ENCODE measurements around the gene SH3BP4.

SH3BP4 gene

GRCh38 chr2:234940527-234940926 lies 11.3 kb upstream of the SH3BP4 start:
- Histone ChIP-seq H3K27me3 (replicated peaks; ENCODE audit: control insufficient read depth, insufficient read depth, low read length, poor library complexity, severe bottlenecking) (no peaks in the 10 kb centered on the region), H3K27ac (ENCODE audit: insufficient read depth, low read length, poor library complexity, severe bottlenecking) (no peak overlapping the region), H3K36me3 (ENCODE audit: control insufficient read depth, insufficient read depth, low read length) (no peaks in the 10 kb centered on the region), H3K4me3 (ENCODE audit: insufficient read depth, low read depth, low read length, poor library complexity, severe bottlenecking) (no peak overlapping the region), H3K4me1 (ENCODE audit: control insufficient read depth, insufficient read depth, low read length, poor library complexity, severe bottlenecking) (no peaks in the 10 kb centered on the region), H3K9me3 (ENCODE audit: control insufficient read depth, low read length) (no peaks in the 10 kb centered on the region)
- DNase-seq, result no peak

DNA sequence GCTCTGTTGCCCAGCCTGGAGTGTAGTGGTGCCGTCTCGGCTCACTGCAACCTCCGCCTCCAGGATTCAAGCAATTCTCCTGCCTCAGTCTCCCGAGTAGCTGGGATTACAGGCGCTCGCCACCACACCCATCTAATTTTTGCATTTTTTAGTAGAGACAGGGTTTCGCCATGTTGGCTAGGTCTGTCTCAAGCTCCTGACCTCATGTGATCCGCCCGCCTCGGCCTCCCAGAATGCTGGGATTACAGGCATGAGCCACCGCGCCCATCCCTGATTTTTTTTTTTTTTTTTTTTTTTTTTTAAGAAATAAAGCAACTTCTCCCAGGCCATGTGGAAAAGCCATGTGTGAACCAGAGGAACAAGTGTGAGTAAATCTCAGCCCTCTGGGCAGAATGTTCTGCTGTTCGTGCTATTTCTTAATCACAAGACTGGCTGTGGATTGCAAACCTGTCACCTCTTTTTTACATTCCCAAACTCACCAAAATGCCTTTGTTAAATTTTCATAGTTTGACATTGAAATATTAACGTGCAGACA lies 6.4 kb upstream of the SH3BP4 start:
- no peak for DNase-seq
- no peaks in the 10 kb centered on the region for H3K9me3 ChIP-seq (ENCODE audit: control insufficient read depth, low read length)

DNA sequence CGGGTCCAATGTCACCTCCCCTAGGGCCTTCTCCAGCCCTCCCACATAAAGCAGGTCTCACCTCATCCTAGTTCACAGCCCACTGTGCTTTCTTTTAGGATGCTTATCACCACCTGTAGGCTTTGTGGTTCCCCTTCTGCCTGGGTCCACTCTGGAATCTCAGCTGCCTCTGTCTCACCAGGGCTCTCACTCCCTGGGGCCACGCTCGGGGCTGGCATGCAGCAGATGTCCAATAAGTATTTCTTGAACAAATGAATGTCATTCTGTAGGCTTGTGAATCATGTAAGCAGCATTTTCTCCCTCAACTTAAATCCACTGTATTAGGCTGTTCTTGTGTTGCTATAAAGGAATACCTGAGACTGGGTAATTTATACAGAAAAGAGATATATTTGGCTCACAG lies 4.3 kb upstream of the SH3BP4 start:
- Histone ChIP-seq H3K4me3 (ENCODE audit: insufficient read depth, low read depth, low read length, poor library complexity, severe bottlenecking) (no peak overlapping the region), H3K9me3 (ENCODE audit: control insufficient read depth, low read length) (no peaks in the 10 kb centered on the region), H3K4me1 (ENCODE audit: control insufficient read depth, insufficient read depth, low read length, poor library complexity, severe bottlenecking) (peaks cover 7% of the 10 kb centered on the region), H3K27ac (ENCODE audit: insufficient read depth, low read length, poor library complexity, severe bottlenecking) (no peak overlapping the region), H3K27me3 (replicated peaks; ENCODE audit: control insufficient read depth, insufficient read depth, low read length, poor library complexity, severe bottlenecking) (peaks cover 3% of the 10 kb centered on the region), H3K36me3 (ENCODE audit: control insufficient read depth, insufficient read depth, low read length) (no peaks in the 10 kb centered on the region)
- no peak for DNase-seq

More for the DNA sequence above, 6.4 kb upstream of the SH3BP4 start:
- Histone ChIP-seq H3K27ac (ENCODE audit: insufficient read depth, low read length, poor library complexity, severe bottlenecking) (no peak overlapping the region), H3K4me3 (ENCODE audit: insufficient read depth, low read depth, low read length, poor library complexity, severe bottlenecking) (no peak overlapping the region), H3K36me3 (ENCODE audit: control insufficient read depth, insufficient read depth, low read length) (no peaks in the 10 kb centered on the region), H3K27me3 (replicated peaks; ENCODE audit: control insufficient read depth, insufficient read depth, low read length, poor library complexity, severe bottlenecking) (peaks cover 3% of the 10 kb centered on the region), H3K4me1 (ENCODE audit: control insufficient read depth, insufficient read depth, low read length, poor library complexity, severe bottlenecking) (no peaks in the 10 kb centered on the region)

GRCh38 chr2:234949762-234950434 lies 1.9 kb upstream of the SH3BP4 start:
- Histone ChIP-seq H3K9me3 (ENCODE audit: control insufficient read depth, low read length) (no peaks in the 10 kb centered on the region), H3K27ac (ENCODE audit: insufficient read depth, low read length, poor library complexity, severe bottlenecking) (no peak overlapping the region), H3K36me3 (ENCODE audit: control insufficient read depth, insufficient read depth, low read length) (no peaks in the 10 kb centered on the region), H3K4me3 (ENCODE audit: insufficient read depth, low read depth, low read length, poor library complexity, severe bottlenecking) (no peak overlapping the region), H3K4me1 (ENCODE audit: control insufficient read depth, insufficient read depth, low read length, poor library complexity, severe bottlenecking) (peaks cover 10% of the 10 kb centered on the region), H3K27me3 (replicated peaks; ENCODE audit: control insufficient read depth, insufficient read depth, low read length, poor library complexity, severe bottlenecking) (peaks cover 3% of the 10 kb centered on the region)
- no peak for DNase-seq

GRCh38 chr2:234950435-234950729 lies 1.4 kb upstream of the SH3BP4 start:
- Histone ChIP-seq H3K9me3 (ENCODE audit: control insufficient read depth, low read length) (no peaks in the 10 kb centered on the region), H3K36me3 (ENCODE audit: control insufficient read depth, insufficient read depth, low read length) (no peaks in the 10 kb centered on the region), H3K27me3 (replicated peaks; ENCODE audit: control insufficient read depth, insufficient read depth, low read length, poor library complexity, severe bottlenecking) (peaks cover 3% of the 10 kb centered on the region), H3K4me1 (ENCODE audit: control insufficient read depth, insufficient read depth, low read length, poor library complexity, severe bottlenecking) (peaks cover 10% of the 10 kb centered on the region), H3K27ac (ENCODE audit: insufficient read depth, low read length, poor library complexity, severe bottlenecking) (no peak overlapping the region), H3K4me3 (ENCODE audit: insufficient read depth, low read depth, low read length, poor library complexity, severe bottlenecking) (no peak overlapping the region)
- no peak for DNase-seq

GRCh38 chr2:234950730-234951663 lies 820 bp upstream of the SH3BP4 start:
- no peak for DNase-seq
- no peak overlapping the region for H3K27ac ChIP-seq (ENCODE audit: insufficient read depth, low read length, poor library complexity, severe bottlenecking)
- H3K4me3 ChIP-seq (ENCODE audit: insufficient read depth, low read depth, low read length, poor library complexity, severe bottlenecking), result no peak overlapping the region
- no peaks in the 10 kb centered on the region for H3K36me3 ChIP-seq (ENCODE audit: control insufficient read depth, insufficient read depth, low read length)
- no peaks in the 10 kb centered on the region for H3K9me3 ChIP-seq (ENCODE audit: control insufficient read depth, low read length)
- peaks cover 10% of the 10 kb centered on the region for H3K4me1 ChIP-seq (ENCODE audit: control insufficient read depth, insufficient read depth, low read length, poor library complexity, severe bottlenecking)
- peaks cover 3% of the 10 kb centered on the region for H3K27me3 ChIP-seq (replicated peaks; ENCODE audit: control insufficient read depth, insufficient read depth, low read length, poor library complexity, severe bottlenecking)

- H3K36me3 ChIP-seq (ENCODE audit: control insufficient read depth, insufficient read depth, low read length), result no peaks in the 10 kb centered on the region
- H3K4me3 ChIP-seq (ENCODE audit: insufficient read depth, low read depth, low read length, poor library complexity, severe bottlenecking), result no peak overlapping the region
- no peaks in the 10 kb centered on the region for H3K9me3 ChIP-seq (ENCODE audit: control insufficient read depth, low read length)
- peaks cover 3% of the 10 kb centered on the region for H3K27me3 ChIP-seq (replicated peaks; ENCODE audit: control insufficient read depth, insufficient read depth, low read length, poor library complexity, severe bottlenecking)
- DNase-seq, result no peak
- peaks cover 10% of the 10 kb centered on the region for H3K4me1 ChIP-seq (ENCODE audit: control insufficient read depth, insufficient read depth, low read length, poor library complexity, severe bottlenecking)
- no peak overlapping the region for H3K27ac ChIP-seq (ENCODE audit: insufficient read depth, low read length, poor library complexity, severe bottlenecking)
These were observed 676 bp downstream of the SH3BP4 start for GRCh38 chr2:234952270-234953115.

DNA sequence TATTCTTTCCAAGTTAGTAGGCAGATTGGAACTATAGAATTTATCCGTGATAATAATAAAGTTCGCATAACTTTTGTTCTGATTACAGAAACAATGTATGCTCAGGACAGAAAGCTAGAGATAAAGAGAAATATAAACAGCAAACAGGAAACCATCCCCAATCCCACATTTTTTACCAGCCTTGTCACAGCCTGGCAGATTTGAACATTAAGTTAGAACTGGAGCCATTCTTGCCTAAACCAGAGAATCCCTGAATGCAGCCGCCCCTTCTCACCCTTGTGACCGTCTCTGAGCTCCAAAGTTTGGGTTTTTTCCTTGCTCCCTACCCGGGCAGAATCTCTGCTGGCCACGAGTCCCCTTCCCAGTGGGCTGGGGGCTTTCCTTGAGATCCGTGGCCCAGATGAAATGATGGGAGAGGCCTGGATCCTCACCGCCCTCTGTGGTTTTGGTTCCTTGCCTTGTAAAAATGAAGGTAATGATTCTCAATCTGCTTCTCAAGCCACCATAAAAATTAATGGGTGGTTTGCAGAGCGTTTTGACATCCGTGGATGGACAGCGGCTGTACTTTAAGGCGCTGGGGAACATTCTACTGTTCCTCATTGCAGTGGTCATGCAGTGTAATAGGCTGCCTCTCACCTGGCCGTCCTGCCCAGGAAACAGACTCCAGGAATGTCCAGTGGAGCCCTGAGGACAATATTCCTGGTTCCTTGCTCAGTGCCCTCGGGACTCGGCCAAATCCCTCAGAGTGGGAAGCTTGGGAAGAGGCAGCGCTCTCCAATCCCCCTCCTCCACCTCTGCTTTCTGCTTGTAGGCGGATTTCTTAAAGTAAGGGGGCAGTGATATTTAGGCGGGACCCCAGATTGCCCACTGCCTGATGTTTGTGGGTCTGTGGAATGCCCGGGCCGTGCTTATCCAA lies 1.6 kb downstream of the SH3BP4 start:
- no peak for DNase-seq
- H3K27me3 ChIP-seq (replicated peaks; ENCODE audit: control insufficient read depth, insufficient read depth, low read length, poor library complexity, severe bottlenecking), result peaks cover 3% of the 10 kb centered on the region
- H3K4me3 ChIP-seq (ENCODE audit: insufficient read depth, low read depth, low read length, poor library complexity, severe bottlenecking), result no peak overlapping the region
- no peak overlapping the region for H3K27ac ChIP-seq (ENCODE audit: insufficient read depth, low read length, poor library complexity, severe bottlenecking)
- peaks cover 10% of the 10 kb centered on the region for H3K4me1 ChIP-seq (ENCODE audit: control insufficient read depth, insufficient read depth, low read length, poor library complexity, severe bottlenecking)
- no peaks in the 10 kb centered on the region for H3K9me3 ChIP-seq (ENCODE audit: control insufficient read depth, low read length)
- no peaks in the 10 kb centered on the region for H3K36me3 ChIP-seq (ENCODE audit: control insufficient read depth, insufficient read depth, low read length)

- H3K9me3 ChIP-seq (ENCODE audit: control insufficient read depth, low read length), result no peaks in the 10 kb centered on the region
- no peak overlapping the region for H3K27ac ChIP-seq (ENCODE audit: insufficient read depth, low read length, poor library complexity, severe bottlenecking)
- peaks cover 10% of the 10 kb centered on the region for H3K4me1 ChIP-seq (ENCODE audit: control insufficient read depth, insufficient read depth, low read length, poor library complexity, severe bottlenecking)
- no peak for DNase-seq
- H3K27me3 ChIP-seq (replicated peaks; ENCODE audit: control insufficient read depth, insufficient read depth, low read length, poor library complexity, severe bottlenecking), result no peaks in the 10 kb centered on the region
- H3K36me3 ChIP-seq (ENCODE audit: control insufficient read depth, insufficient read depth, low read length), result no peaks in the 10 kb centered on the region
- no peak overlapping the region for H3K4me3 ChIP-seq (ENCODE audit: insufficient read depth, low read depth, low read length, poor library complexity, severe bottlenecking)
These were observed 2.8 kb downstream of the SH3BP4 start for GRCh38 chr2:234954551-234954992.
